Caki2 (cell line): ENCODE measurements around the gene CD84. TPM values are rescaled to one million over a fixed set of nuclear protein-coding genes. Genes with fewer than 3 reads are reported as not detected.
"Not testable (repeated sequence)": the region's sequence is repeated elsewhere in the genome, so short reads cannot be mapped to it uniquely, and the experiment has no call there.

Source experiments
- DNase-seq: peaks from one replicate; pipeline ENCODE4 v3.0.0-alpha.2; 2015; ENCODE audit warnings: low read depth
- in situ Hi-C: cut with HindIII; loops from 2 replicates; pipeline ENCODE4 v1.10.0; 2016; ENCODE audit warnings: low sequenced_read_pairs, low pct_unique_long_range_greater_than_20kb, mixed read lengths
- total RNA-seq: library from RNA; depleted of rRNA; stranded (reverse); fragments of >200 nt; shearing (Covaris generic); gene quantifications from 2 replicates; pipeline ENCODE4 v1.2.3, GENCODE V29; 2014; ENCODE audit warnings: low replicate concordance

CD84 gene
- total RNA-seq, 1 experiment from 2014 or later, result not detected

- DNase-seq, in situ Hi-C loops: not testable (repeated sequence)
These were observed 47.3 kb downstream of the CD84 start for GRCh38 chr1:160531809-160532556.

- DNase-seq, in situ Hi-C loops: not testable (repeated sequence)
These were observed 49.8 kb downstream of the CD84 start for GRCh38 chr1:160529401-160529952.

GRCh38 chr1:160523789-160524188, 55.5 kb downstream of the CD84 start:
- in situ Hi-C loops, DNase-seq: not testable (repeated sequence)

- in situ Hi-C loops, result no loop called here
- DNase-seq, result no peak
These were observed 56.5 kb downstream of the CD84 start, which contains the start of gene SLAMF6 for GRCh38 chr1:160522622-160523345. Gene SLAMF6, minus strand, starts transcription at chr1:160523255. Its CDS starts 63 bp downstream, at chr1:160523192.

- no peak for DNase-seq
- in situ Hi-C loops, result no loop called here
These were observed 57.2 kb downstream of the CD84 start for GRCh38 chr1:160522136-160522535.

GRCh38 chr1:160521554-160521953, 57.7 kb downstream of the CD84 start:
- in situ Hi-C loops, result no loop called here
- DNase-seq, result no peak

GRCh38 chr1:160520999-160521398, 58.3 kb downstream of the CD84 start:
- in situ Hi-C loops, result no loop called here

GRCh38 chr1:160520582-160520981, 58.7 kb downstream of the CD84 start:
- in situ Hi-C loops, result no loop called here
- no peak for DNase-seq

More at GRCh38 chr1:160520999-160521398, 58.3 kb downstream of the CD84 start:
- DNase-seq, result no peak

GRCh38 chr1:160519642-160520435, 59.5 kb downstream of the CD84 start:
- DNase-seq, result no peak
- in situ Hi-C loops, result no loop called here

GRCh38 chr1:160517519-160517918, 61.8 kb downstream of the CD84 start:
- DNase-seq, in situ Hi-C loops: not testable (repeated sequence)

GRCh38 chr1:160515908-160516307, 63.4 kb downstream of the CD84 start:
- DNase-seq, in situ Hi-C loops: not testable (repeated sequence)

- no peak for DNase-seq
- in situ Hi-C loops, result no loop called here
These were observed 74.6 kb downstream of the CD84 start for GRCh38 chr1:160504651-160505050.

GRCh38 chr1:160503087-160503486, 76.2 kb downstream of the CD84 start:
- in situ Hi-C loops, result no loop called here
- DNase-seq, result no peak

- in situ Hi-C loops, result no loop called here
- DNase-seq, result no peak
These were observed 78.8 kb downstream of the CD84 start for GRCh38 chr1:160500321-160500990.

GRCh38 chr1:160499631-160500030, 79.7 kb downstream of the CD84 start:
- DNase-seq, result no peak
- in situ Hi-C loops, result no loop called here

- in situ Hi-C loops, DNase-seq: not testable (repeated sequence)
These were observed 80.8 kb downstream of the CD84 start for GRCh38 chr1:160498301-160499065.

GRCh38 chr1:160496334-160496733, 83.0 kb downstream of the CD84 start:
- no peak for DNase-seq
- in situ Hi-C loops, result no loop called here
